GM11168 (cell line): ENCODE results near the gene TNFRSF6B.

Source experiments
- in situ Hi-C: fragments of 300-500 bp; cut with MboI; formaldehyde crosslinking; loops from one replicate; pipeline ENCODE4 v1.12.0; 2022; ENCODE audit warnings: low sequenced_read_pairs; ENCODE audit not compliant: unreplicated experiment

The TNFRSF6B gene

GRCh38 chr20:63744574-63745423, 48.3 kb downstream of the TNFRSF6B start:
- in situ Hi-C loops = no loop called here

- in situ Hi-C loops = no loop called here
Observed at GRCh38 chr20:63745424-63745805, 49.0 kb downstream of the TNFRSF6B start.

GRCh38 chr20:63745961-63746731, 49.7 kb downstream of the TNFRSF6B start:
- in situ Hi-C loops = no loop called here

- in situ Hi-C loops = no loop called here
Observed at GRCh38 chr20:63746751-63747315, 50.4 kb downstream of the TNFRSF6B start.

GRCh38 chr20:63747622-63748069, 51.2 kb downstream of the TNFRSF6B start:
- in situ Hi-C loops = no loop called here
